ENCODE measurements around the gene TBC1D9B.
"Not testable (repeated sequence)": the region's sequence is repeated elsewhere in the genome, so short reads cannot be mapped to it uniquely, and the experiment has no call there.

Gene TBC1D9B

DNA sequence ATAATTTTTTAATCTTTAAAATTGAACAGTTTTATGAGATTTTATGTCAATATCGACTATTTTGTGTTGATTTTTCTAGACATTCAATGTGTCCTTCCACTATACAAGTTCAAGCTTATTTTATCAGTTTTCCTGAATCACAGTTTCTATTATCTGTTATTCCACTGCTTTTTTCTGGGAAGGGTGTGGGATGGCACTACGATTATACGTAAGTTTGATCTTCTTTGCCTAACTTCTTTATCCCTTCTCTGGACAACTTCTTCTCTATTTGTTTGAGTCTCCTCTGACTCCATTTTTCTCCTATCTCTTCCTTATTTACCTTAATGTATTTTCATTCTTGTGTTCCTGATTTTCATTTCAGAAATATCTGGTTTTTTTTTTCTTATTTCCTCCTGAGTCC lies 24.5 kb downstream of the TBC1D9B start:
- DNase-seq = no peak

DNA sequence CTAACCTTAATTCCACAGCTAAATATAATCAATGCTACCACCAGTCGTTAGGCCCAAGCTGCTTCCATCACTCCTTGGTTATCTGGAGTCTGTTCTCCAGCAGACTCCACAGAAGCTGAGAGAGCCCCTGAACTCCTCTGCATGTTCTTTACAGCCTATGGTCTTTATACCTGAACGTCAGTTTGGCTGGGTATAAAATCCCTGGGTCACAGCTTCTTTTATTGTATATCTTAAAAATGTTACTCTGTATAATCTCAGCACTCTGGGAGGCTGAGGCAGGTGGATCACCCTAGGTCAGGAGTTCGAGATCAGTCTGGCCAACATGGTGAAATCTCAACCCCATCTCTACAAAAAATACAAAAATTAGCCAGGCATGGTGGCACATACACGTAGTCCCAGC lies 25.4 kb downstream of the TBC1D9B start:
- no peak for DNase-seq

DNA sequence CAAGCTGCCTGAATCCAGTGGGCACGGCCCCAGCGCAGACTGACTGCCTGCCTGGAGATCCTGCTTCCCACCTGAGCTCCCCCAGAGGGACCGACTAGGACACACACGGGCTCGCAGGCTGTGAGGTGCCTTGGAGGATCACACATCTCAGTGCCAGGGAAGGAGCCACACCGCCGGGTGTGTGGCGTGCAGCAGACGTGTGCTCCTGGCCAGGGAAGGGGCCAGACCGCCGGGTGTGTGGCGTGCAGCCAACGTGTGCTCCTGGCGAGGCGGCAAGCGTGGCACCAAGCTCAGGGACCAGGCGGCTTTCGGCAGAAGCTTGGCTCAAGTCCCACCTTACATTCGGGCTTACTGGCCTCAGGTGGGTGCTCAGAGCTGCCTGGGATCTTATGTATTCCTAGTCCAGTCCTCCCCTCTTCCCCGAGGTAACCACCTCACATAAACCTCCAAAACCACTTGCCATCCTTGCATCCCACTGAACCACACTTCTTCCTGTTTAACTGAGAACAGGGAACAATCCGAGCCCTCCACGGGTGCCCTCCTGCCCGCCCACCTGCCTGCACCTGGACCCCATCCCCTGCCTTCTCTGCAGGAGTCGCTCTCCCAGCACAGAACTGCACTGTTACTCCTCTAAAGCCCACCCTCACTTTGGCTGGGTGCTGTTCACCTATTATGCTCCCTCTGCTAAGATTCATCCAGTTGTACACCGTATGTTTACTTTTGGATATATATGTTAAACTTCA lies 26.7 kb downstream of the TBC1D9B start:
- DNase-seq = no peak

DNA sequence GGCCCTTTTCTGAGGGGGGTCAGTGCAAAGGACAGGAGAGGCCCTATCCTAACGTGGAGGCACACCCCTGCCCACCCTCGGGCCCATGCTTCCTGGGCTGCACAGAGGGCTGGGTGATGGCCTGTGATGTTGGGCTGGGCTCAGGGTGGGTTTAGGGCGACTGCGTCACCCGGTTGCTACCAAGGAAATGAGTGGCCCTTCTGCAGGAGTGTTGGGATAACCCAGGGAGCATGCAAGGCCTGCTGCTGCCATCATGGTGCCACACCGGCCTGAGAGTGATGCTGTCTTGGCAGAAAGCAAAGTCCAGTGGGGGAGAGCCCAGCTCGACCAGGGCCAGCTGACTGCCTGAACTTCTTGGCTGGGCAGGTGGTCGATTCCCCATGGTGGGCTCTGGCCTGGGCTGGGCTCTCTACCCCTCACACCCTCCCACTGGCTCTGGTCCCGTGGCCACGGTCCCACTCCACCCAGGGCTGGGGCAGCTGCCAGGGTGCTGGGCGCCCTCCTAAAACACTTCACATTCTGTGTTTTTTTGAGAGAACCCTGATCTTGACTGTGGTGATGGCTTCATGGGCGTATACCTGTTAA lies 27.5 kb downstream of the TBC1D9B start:
- DNase-seq = no peak

DNA sequence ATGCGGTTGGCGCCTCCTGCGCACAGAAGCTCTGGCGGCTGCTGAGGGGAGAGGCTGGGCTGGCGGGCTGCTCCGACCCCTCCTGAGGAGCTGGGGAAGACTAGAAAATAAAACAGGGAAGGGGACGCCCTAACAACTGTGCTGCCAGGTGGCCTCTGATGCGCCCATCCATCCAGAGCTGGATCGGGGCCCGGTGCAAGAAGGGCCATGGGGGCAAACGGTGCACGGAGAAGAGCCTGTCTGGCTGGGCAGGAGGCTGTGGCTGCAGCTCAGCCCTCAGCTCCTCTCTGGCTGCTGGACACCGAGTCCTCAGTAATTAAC lies 28.0 kb downstream of the TBC1D9B start:
- DNase-seq = no peak

DNA sequence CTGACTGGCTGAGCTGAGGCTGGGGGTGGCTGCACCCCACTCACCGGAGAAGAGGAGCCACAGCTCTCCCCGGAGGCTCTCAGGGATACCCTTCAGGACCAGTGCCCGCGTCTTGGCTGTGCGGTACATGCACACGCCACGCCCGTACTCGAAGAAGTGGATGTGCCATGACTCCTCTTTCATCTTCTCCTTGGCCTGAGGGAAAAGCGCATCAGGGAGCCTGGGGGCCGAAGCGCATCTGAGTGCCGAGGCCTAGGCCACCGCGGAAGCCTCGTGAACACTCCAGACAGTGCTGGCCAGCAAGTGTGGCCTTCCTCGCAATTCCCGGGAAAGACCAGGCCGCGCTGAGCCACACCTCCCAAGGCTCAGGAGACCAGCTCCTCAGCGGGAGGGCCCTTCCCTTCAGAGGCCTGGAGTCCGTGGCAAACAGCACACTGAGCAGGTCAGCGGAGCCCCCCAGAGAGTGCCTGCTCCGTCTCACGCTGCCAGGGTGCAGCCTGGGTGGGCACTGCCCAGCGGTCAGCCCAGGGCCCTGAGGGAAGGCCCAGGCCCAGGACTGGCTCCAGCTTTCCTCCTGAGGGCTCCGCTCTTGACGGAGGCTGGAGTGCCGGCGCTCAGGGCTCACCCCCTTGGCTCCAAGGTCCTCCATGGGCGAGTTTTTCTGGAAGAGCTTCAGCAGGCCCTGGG lies 28.6 kb downstream of the TBC1D9B start:
- DNase-seq = no peak

DNA sequence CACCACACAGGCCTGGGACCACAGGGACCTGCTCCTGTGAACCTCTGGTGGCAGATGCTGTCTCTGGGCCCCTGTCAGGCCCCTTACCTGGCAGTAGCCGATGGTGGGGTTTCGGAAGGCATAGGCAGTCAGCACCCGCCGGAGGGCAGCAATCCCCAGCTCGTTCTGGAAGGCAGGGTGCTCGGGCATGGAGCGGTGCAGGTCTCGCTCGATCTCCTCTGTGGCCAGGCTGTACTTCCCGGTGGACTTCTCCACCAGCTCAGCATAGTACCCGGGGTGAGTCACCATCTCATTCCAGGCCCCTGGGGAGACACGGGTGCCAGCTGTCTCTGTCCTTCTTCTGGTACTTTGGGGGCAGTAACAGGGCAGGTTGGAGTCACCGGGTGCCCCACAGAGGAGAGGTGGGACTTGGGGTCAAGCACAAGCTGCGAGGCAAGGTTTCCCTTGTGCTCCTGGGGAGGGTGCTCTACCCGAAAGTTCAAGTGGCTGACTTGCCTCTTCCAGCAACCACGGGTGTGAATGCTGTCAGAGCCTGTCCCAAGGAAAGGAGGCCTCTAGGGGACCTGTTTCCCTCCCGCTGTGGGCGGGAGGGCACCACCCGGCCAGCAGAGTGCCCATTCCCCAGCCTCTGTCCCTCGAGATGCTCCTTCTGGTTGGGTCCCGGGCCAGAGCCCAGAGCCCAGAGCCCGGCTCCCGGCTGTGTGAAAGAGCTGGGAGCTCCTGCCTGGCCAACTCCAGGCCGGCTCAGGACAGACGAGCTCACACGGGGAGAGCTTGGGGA lies 29.3 kb downstream of the TBC1D9B start:
- no peak for DNase-seq

DNA sequence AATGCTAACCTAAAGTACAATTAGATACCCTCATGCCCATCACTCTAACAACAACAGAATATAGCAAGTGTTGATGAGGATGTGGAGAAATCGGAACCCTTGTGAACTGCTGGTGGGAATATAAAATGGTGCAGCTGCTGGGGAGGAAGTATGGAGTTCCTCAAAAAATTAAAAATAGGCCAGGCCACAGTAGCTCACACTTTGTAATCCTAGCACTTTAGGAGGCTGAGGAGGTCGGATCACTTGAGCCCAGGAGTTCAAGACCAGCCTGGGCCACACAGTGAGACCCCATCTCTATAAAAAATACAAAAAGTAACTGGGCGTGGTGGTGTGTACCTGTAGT lies 31.1 kb downstream of the TBC1D9B start:
- DNase-seq = no peak

DNA sequence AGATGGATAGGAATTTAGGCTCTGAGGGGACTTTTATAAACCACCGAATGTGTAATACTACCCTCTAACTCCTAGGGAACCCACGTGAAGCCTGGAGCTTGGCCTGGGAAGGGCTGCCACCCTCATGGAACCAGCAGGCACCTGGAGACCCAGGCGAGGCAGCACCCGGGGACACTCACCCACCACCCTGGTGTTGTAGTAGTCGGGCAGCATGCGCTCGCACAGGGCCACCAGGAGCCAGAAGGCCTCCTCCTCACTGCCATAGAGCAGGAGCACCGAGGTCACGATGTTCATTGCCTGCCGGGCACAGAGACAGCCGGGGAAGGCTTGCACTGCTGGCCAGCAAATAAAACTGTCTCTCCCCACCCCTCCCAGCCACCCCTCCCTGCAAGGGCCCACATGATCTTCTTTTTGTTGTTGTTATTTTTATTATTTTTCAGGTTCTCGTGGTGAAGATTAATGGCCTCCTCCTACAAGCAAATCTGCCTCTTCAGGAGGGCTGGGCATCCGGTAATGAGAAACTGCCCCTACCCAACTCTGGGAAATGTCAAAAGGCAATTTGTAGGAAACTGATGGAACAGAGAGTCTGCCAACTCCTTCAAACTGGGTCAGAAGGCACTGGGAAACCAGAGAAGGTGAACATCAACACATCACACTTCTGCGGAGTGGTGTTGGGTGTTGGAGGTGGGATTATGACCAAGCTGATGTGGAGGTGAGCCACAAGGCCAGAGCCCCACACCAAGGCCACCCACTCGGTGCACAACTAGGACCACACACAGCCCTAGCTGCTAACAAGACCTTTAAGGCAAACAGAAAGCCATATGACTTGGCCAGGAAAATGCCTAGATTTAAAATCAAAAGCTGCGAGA lies 31.7 kb downstream of the TBC1D9B start:
- no peak for DNase-seq

DNA sequence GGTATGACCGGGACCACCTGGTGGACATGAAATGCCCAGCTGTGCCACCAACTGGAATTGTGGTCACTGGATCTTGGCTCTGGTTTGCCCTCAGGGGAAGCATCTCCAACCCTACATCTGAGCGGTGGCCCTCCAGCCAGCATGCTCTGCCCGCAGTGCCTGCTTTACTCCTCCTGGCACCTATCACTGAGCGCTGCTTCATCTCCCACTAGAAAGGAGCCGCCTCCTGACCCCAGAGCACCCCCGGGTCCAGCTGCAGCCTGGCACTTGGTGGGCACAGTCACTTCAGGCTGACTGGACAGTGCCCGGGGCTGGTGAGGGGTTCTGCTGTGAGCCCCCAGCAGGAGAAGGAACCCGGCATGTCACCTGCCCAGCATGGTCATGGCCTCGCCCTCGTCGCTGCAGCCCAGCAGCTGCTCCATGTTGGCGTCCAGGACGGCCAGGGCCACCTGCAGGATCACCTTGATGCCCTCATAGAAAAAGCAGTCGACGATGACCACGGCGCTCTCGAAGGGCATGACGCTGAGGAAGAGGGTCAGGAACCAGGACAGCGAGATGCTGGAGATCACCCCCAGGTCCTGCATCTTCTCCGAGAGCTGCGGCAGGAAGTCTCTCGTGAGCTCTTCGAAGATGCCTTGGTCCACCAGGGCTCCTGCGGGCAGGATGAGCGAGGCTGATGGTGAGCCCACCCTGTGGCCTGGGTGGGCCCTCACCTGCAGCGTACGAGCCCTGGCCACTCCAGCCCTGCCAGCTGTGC lies 33.0 kb downstream of the TBC1D9B start:
- DNase-seq = no peak

DNA sequence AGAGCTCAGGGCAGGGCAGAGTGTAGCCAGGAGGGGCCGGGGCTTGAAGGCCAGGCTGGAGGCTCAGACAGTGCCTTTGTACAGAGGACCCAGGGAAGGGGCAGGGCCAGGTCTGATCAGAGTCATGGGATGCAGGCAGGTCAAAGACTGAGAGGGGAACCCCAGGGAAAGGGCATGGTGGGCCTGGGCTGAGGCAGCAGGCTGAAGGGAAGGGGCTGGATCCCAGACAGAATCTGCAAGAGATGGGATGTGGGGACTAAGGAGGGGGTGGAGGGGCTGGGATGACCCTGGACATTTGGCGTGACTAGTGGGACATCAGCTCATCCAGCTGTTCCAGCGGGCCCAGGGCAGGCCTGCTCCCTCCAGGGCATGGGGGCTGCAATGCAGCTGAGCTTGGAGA lies 33.6 kb downstream of the TBC1D9B start:
- DNase-seq = no peak

DNA sequence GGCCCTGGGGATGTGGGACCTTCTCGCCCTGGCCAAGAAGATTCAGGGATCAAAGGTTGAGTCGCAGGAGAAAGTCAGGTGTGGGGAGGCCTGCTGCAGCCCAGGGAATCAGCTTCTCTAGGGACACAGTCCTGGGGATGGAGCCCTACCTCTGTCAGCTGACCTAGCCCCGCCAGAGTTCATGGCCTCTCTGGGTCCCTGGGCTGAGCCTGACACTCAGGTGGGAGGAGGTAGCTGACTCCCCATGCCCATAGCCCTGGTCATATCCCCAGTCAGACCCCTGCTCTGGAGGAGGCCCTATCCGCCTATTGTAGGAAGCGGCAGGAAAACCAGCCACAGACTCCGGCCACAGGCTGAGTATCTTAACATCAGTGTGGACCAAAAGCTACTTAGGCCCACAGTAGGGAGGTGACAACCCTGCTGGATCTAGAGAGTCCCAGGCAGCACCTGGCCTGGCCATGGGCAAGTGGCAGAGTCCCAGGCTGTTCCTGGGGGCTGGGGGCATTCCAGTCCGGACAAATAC lies 34.0 kb downstream of the TBC1D9B start:
- DNase-seq = no peak

DNA sequence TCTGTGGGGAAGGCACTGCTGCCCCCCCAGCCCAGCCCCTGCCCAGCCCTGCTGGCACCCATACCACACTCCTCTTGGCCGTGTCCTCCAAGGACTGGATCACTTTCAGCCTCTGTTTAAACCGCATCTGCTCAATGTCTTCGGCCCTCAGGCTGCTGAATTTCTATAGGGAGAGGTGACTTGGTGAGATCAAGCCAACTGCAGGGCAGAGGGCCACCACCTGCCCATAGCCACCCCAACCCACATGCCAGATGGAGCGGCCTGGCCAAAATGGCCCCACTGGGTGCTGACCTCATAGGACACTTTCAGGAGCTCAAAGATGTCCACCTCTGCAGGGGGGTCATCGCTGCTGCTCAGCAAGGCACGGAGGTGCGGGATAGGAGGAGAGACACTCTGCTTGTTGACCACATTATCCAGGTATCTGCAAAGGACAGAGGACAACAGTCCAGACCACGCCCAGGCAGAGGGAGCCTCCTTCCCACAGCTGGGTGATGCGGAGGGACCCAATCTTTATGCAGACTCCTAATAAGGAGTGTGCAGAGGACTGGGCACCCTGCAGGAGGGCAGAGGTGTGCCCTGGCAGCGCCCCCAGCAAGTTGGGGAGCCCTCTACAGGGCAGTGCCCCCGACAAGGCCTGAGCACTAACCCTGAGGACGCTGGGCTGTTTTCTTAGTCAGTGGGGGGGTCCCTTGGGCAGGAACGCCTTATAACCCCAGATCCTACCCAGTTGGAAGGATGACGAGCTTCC lies 34.7 kb downstream of the TBC1D9B start:
- no peak for DNase-seq

DNA sequence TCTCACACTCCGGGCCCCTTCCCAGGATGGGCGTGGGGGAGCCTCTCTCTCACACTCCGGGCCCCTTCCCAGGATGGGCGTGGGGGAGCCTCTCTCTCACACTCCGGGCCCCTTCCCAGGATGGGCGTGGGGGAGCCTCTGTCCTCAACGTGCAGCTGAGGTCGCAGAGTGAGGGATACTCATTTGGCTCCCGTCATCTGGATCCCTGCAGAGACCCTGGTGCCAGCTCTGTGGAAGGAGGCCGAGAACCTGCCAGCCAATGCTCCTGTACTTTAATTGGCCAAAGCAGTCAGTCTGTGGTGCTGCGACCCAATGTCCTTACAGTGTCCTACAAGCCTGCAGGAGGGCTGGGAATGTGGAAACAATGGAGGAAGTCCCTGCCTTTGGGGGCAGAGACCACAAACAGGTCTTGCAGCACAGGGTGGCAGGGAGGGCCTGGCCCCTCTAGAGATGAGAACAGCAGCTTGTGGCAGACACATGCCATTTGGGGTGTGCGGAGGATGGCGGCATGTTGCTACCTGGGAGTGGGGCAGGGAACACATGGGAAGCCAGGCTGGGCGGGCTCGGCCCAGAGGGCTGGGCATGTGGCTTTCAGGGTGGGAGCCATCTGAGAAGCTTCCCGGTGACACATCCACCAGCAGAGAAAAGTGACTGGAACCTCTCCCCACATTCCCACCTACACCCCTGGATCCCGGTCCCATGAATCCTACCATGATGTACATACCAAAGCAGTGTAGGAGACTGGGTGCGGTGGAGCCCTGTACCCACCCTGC lies 35.5 kb downstream of the TBC1D9B start:
- DNase-seq = no peak

DNA sequence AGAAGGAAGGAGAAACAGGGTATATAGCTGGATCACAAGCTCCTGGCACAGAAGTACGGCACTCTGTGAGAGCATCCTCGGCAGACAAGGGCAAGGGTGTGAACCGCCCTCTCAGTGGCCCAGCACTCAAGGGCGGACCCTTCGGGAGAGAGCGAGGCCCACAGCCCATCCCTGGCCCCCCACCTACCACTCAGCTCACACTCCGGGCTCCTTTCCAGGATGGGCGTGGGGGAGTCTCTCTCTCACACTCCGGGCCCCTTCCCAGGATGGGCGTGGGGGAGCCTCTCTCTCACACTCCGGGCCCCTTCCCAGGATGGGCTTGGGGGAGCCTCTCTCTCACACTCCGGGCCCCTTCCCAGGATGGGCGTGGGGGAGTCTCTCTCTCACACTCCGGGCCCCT lies 36.2 kb downstream of the TBC1D9B start:
- not testable (repeated sequence) for DNase-seq

DNA sequence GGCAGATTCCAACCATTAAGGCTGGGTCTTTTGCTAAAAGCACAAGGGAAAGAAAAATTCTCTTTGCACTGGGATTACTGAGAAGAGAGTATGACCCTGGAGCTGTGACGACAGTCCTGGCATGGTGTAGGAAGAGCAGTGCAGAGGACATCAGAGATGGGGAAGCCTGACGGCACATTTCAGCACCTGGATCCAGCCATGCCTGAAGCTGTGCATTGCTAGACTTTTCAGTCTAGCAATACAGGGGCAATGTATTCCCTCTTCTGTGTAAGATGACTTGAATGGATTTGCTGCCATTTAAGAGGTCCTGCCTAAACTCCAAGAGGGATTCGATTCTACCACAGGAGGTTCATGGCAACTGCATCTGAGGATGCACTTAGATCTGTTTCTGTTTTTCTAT lies 36.7 kb downstream of the TBC1D9B start:
- DNase-seq = no peak

DNA sequence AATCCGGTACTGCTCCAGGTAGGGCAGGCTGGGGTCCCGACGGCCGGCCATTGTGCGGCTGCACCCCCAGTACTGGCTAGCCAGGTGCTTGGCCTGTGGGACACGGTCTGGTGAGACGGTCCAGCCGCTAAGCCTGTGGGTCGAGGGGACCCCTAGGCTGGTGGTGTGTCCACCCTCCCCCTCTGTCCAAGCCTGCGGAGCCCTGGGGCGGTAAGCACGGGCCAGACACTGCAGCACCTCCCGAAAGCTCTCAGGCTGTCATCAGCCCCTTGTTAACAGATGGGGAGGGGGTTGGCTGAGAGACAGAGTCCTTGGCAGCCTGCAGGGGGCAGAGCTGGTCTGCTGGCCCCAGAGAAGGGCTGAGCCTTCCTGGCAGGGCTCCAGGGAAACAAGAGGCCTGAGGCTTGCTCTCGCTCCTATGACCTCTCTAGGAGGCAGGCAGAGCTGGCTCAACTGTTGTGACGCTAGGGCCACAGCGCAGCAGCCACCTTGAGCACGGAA lies 37.2 kb downstream of the TBC1D9B start:
- no peak for DNase-seq

DNA sequence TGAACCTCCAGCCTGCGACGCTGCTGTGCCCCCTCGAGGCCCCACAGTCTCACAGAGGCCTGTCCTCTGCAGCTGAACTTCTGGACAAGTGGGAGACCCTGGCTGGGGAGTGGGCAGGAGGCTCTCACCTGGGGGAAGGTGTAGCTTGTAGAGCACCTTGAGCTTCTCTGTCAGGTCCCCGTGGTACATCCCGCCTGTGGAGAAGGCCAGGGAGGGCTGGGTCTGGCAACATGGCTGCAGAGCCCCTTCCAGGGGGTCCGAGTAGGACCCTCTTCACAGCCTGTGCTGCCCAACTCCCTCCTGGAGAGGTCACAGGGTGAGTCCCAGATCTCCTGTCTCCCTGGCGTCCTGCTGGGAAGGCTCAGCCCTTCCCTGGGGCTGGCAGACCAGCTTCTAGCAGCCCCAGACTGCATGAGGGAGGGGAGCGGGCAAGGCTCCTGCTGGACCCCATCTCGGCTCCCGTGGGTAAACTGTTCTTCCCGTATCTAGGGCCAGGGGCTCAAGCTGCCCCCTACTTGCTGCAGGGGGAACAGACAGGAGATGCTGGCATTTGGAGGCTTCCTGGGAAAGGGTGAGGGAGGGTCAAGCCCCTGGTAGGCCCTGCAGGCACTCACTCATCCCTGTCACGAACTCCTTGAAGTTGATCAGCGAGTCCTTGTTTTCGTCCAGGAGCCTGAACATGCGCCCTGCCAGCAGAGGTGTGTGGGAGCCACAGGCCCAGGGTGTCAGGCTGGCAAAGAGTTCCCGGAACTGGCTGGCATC lies 37.9 kb downstream of the TBC1D9B start:
- DNase-seq = no peak

DNA sequence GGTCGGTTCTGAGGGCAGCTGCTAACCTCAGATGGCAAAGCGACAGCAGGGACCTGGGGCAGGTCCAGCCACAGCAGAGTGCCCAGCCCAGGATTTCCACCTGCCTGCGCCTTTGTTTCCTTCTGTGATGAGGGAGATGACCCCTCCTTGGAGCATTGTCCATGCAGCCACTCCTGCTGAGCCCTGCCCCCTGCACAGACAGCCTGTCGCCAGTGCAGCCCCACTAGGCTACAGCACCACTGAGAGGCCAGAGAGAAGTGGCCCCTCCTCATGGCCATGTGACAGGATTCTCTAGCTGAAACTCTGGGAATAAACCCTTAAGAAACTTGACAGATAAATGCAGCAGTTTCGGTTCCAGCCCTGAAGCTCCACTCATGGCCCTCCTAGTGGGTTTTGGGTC lies 38.6 kb downstream of the TBC1D9B start:
- no peak for DNase-seq
